ENCODE data around the gene HPS1. TPM values are rescaled to one million over a fixed set of nuclear protein-coding genes. Genes with fewer than 3 reads are reported as not detected.

Gene HPS1
- total and polyA plus RNA-seq, 11 donors: 20.9 to 61.4 (median 38.5) TPM

GRCh38 chr10:98377001-98377400 lies 69.7 kb downstream of the HPS1 start:
- intact Hi-C loops (cut with DNase I): no loop called here
- TF ChIP-seq CTCF (IDR thresholded peaks at IDR 0.05): no peak
- TF ChIP-seq POLR2A (IDR thresholded peaks at IDR 0.05): no peak
- ATAC-seq (no peak), DNase-seq (no peak)
- Histone ChIP-seq H3K4me3 (no peak overlapping the region), H3K27ac (no peak overlapping the region), H3K9me3 (peaks cover 0 to 7% (median 2%) of the 10 kb centered on the region in 12 donors), H3K27me3 (peaks cover 0 to 2% (median 0%) of the 10 kb centered on the region in 9 donors), H3K4me1 (peaks cover 0 to 22% (median 4%) of the 10 kb centered on the region in 12 donors), H3K36me3 (peaks cover 0 to 7% (median 0%) of the 10 kb centered on the region in 9 donors)
- 95 to 97% (median 95%) methylated on average over 2 of the region's 2 CpGs for WGBS, 4 donors

DNA sequence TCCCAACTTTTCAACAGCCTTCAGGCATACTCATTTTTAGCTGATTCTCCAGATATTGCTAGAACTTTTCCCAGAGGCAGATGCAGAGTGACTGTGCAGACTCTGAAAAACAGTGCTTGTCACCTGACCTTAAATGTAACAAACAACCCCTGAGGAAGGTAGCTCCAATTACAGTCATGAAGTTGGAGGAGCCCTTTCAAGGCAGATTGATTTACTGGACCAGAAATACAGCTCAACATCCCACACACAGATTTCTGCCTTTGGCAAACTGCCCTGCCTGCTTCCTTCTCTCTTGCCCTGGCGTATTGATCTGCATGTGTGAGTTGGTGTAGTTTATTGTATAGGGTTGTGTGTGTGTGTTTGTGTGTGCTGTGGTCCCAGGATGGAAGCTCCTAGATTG lies 70.2 kb downstream of the HPS1 start:
- DNase-seq (no peak), ATAC-seq (no peak)
- Histone ChIP-seq H3K27me3 (peaks cover 0 to 2% (median 0%) of the 10 kb centered on the region in 9 donors), H3K9me3 (peaks cover 0 to 7% (median 2%) of the 10 kb centered on the region in 12 donors), H3K36me3 (peaks cover 0 to 7% (median 0%) of the 10 kb centered on the region in 9 donors), H3K27ac (no peak overlapping the region), H3K4me3 (no peak overlapping the region), H3K4me1 (peaks cover 0 to 22% (median 5%) of the 10 kb centered on the region in 12 donors)
- 82 to 100% (median 85%) methylated on average over 1 of the region's 1 CpG for WGBS, 4 donors
- TF ChIP-seq CTCF (IDR thresholded peaks at IDR 0.05) (no peak), POLR2A (IDR thresholded peaks at IDR 0.05) (no peak)
- intact Hi-C loops (cut with DNase I): no loop called here

GRCh38 chr10:98374217-98374985 lies 72.3 kb downstream of the HPS1 start:
- Histone ChIP-seq H3K4me1 (peaks cover 0 to 22% (median 8%) of the 10 kb centered on the region in 12 donors), H3K4me3 (no peak overlapping the region), H3K27ac (no peak overlapping the region), H3K27me3 (peaks cover 0 to 2% (median 0%) of the 10 kb centered on the region in 9 donors), H3K36me3 (peaks cover 0 to 6% (median 0%) of the 10 kb centered on the region in 9 donors), H3K9me3 (peaks cover 0 to 7% (median 2%) of the 10 kb centered on the region in 12 donors)
- 48 to 52% (median 50%) methylated on average over 8 of the region's 8 CpGs for WGBS, 4 donors
- DNase-seq (no peak), ATAC-seq (peak in 3 of 4 donors; percentile 14 to 66 (median 38))
- intact Hi-C loops (cut with DNase I): no loop called here
- no peak for TF ChIP-seq POLR2A (IDR thresholded peaks at IDR 0.05)
- no peak for TF ChIP-seq CTCF (IDR thresholded peaks at IDR 0.05)

DNA sequence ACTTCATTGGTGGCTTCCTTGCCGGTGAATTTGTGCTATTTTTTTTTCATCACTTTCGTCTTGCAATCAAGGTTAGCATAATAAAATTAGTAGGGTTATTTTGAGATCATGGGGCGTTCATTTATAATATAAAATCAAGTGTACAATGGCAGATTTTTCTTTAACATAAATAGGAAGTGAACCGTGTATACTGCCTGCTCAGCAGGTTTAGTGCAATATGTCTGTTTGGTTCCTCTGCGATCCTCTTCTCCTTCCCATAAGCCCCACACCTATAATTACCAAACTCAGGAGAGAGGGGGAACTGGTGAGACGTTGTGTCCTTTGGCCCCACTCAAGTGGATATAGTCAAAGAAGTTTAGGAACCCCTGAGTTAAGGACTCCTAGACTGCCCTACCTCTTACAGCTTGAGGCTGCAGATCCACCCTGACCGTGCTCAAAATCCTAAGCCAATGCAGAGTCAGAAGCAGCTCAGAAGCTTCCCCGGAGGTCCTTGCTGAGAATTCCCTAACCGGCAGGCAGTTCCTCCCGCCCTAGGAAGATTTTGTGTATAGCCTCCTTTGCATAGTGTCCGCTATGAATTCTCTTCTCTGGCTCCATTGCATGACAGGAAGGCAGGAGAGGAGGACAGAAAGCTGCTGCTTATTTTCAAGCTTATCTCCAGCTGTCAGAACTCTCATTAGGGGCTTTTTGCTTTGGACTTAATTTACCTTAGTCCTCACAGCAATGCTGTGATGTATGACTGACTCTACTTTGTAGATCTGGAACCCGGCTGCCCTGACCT lies 73.3 kb downstream of the HPS1 start:
- H3K27me3 ChIP-seq: peaks cover 0 to 2% (median 0%) of the 10 kb centered on the region in 9 donors
- intact Hi-C loops (cut with DNase I): no loop called here
- no peak for DNase-seq

More for the DNA sequence above, 73.3 kb downstream of the HPS1 start:
- peaks cover 0 to 22% (median 8%) of the 10 kb centered on the region in 12 donors for H3K4me1 ChIP-seq
- 42 to 55% (median 43%) methylated on average over 9 to 12 of the region's 12 CpGs for WGBS, 4 donors
- H3K27ac ChIP-seq: no peak overlapping the region
- no peak overlapping the region for H3K4me3 ChIP-seq
- H3K36me3 ChIP-seq: peaks cover 0 to 6% (median 0%) of the 10 kb centered on the region in 9 donors
- no peak for TF ChIP-seq CTCF (IDR thresholded peaks at IDR 0.05)
- no peak for TF ChIP-seq POLR2A (IDR thresholded peaks at IDR 0.05)
- peak in 3 of 4 donors; percentile 27 to 44 (median 35) for ATAC-seq
- peaks cover 0 to 7% (median 2%) of the 10 kb centered on the region in 12 donors for H3K9me3 ChIP-seq

Measured in heart left ventricle (tissue), 16 donors.